Activated gamma-delta T cell treated with anti-CD3 and anti-CD28 coated beads, Interleukin-2, amount 50 U/mL, for 16 hours (primary cell): ENCODE data around the gene ANKRD33.

ENCODE experiments used
- DNase-seq: peaks from one replicate; pipeline ENCODE4 v3.0.0-alpha.2; 2020; ENCODE audit warnings: low read depth

ANKRD33 gene

DNA sequence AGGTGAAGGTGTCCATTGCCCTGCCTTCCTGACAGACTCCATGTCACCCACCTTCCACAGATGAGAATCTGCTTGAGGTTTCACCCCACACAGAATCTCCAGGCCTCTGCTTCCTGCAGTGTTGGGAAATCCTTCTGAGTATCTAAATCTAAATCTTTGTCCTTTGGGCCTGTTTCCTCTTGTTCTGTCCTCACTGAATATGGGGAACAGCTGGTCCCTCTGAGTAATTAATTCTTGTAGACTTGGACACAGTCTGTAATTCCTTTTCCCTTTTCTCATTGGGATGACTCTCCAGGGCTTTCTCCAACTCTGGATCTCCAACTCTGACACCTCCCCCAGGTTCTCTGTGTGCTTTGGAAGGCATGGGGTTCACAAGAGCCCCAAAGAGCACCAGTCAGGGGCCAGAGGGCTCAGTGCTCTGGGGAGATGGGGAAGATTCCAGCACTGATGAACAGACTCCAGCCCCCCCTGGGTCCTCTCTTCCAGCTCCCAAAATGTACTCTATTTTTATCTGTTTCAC is 17.1 kb downstream of the ANKRD33 start:
- no peak for DNase-seq

DNA sequence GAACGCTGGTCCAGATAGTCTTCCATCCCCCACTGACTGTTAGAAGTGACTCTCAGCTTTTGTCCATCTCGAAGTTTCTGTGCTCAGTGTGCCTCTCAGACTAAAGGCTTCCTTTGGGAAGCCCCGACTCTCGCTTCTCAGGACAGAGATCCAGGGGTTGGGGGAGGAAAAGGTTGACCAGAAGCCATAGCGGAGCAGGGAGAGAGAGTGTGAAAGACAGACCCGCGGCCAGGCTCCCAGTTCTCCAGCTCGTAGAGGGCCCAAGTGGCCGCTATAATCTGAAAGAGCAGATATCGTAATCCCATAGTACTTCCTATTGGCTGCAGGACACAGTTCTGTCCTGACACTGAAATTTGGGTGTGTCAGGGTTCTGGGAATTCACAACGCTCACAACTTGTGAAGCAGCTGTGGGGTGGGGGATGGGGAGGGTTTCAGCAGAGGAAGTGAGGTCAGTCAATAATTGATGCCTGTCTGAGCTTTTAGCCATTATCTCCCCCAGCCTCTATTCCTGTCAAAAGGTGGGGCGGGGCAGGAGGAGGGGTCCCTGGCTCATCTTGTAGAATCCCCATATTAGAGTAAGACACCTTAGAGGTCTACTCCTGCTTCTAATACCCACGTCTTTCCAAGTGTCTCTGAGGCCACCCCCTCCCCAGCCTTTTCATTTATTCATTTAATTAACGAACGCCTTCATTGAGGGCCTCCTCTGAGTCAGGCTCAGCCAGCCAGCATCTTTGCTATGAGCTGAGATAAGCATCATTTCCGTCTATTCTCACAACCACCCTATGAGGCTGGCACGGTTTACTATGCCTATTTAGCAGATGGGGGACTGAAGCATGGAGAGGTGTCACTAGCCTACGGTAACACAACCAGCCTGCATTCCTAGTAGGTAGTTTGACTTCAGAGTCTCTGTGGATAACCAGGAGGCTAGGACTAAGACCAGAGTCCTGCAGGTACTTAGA is 17.8 kb downstream of the ANKRD33 start:
- no peak for DNase-seq

DNA sequence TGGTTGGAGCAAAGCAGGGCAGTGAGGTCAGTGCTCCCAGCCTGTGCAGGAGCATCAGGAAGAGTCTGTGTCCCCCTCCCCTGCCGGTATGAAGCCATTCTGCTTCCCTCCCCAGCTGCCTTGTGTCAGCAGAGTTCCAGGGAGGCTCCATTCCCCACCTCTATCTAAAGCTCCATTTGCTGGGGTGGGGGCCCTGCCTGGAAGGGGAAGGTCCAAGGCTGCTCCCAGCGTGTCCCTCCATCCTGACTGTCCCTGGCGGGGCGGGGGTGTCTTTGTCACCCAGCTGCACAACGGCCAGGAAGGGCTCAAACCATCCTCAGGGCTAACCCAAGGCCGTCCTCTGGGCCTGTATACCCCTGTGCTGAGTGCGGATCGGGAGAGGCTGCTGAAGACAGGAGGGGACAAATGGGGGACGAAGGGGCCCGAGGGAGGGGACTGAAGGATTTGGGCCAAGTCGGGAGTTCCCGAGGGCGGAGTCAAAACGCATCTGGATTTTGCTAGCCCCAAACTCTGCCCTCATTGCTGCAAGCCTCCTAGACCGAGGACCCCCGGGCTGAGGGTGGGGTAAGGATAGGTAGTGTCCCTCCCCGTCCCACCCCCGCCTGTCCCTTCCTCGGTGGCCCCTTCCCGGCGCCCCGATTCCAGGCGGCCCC is 18.7 kb downstream of the ANKRD33 start:
- DNase-seq: no peak

DNA sequence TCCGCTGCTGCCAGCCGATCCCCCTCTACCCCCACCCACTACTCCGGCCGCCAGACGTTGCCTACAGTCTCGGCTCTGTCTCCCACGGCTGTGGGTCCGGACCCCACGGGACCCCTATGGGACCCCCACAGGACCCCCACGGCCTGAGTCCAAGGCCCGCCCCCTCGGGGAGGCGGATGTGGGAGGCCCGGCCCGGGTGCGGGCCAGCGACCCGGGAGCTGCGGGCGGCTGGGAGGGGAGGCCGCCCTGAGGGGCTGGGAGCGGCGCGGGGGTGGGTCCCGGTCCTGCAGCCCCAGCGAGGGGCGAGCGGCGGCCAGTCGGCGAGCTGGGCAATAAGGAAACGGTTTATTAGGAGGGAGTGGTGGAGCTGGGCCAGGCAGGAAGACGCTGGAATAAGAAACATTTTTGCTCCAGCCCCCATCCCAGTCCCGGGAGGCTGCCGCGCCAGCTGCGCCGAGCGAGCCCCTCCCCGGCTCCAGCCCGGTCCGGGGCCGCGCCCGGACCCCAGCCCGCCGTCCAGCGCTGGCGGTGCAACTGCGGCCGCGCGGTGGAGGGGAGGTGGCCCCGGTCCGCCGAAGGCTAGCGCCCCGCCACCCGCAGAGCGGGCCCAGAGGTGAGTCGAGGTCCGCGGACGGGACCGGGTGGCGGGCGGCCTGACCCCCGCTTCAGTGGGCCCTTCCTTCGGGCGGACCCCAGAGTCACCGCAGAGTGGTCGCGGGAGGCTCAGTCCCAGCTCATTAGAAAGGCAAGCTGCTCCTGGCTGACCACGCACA is 19.4 kb downstream of the ANKRD33 start, which contains the start of gene ACVRL1:
Gene ACVRL1 (plus strand): TSS at position 422 of the 773 bp plus-strand sequence. CDS start 4,971 bp downstream, outside the sequence.
- DNase-seq: no peak

DNA sequence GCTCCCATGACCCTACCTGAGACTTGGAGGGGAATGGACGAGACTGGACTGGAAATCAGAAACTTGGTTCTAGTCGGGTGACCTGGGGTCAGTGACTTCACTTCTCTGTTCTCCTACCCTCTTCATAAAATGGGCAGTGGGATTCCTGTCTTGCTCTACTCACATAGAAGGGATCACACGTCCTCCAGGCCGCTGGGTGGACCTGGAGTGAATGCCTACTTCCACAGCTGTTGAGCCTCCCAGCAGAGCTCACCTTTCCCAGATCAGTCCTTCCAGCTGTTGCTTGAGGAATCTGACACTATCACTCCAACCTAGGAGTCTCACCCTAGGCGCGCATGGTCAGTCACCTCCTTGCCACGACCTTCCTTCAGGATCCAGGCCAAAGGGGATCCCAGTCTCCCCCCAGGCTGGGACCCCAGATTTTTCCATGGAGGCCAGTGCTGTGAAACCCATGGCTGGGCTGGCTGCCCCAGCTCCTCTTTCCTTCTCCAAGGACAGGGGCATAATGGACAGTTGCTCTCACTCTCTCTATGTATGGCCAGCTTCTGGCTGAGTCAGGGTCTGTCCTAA is 20.0 kb downstream of the ANKRD33 start:
- no peak for DNase-seq

DNA sequence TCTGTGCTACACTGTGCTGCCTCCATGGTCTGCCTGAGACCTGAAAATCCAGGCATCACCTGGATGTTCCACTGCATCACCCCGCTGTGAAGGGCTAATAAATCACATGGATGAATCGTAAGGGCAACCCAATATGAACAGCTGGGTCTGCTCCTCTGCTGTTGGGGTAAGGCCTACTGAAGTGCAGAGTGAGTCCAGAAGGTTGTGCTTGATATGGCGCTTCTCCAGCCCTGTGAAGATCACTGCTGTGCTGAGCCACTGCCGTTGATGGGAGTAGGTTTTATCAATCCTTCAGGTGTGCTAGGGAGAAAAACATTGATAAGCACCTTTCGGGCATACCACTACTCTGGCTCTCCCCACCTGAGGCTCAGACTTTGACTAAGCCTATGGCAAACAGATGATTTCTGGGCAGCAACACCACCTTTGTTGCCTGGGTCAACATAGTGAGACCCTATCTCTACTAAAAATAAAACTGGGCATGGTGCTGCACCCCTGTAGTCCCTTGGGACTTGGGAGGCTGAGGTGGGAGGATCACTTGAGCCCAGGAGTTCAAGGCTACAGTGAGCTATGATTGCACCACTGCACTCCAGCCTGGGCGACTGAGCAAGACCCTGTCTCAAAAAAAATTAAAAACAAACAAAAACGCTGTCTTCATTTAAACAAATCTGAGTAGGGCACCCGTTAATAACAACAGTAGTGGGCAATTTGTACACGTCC is 21.1 kb downstream of the ANKRD33 start:
- DNase-seq: no peak

DNA sequence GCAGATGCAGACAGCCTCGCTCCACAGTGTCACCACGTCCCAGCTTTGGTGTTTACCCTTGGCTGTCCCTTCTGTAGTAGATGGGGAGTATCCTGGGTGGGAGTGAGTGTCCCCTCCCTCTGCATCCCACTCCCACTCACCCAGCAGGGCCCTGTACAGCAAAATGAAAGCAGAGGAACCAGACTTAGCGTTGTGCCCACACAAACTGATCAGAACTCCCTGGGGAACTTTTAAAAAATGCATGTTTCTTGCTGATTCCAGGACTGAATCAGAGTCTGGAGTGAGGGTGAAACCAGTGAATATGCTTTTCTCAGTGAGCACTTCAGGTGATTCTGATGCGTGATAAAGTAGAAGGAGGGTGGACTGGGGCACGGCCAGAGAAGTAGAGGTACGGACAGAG is 22.3 kb downstream of the ANKRD33 start:
- DNase-seq: no peak

DNA sequence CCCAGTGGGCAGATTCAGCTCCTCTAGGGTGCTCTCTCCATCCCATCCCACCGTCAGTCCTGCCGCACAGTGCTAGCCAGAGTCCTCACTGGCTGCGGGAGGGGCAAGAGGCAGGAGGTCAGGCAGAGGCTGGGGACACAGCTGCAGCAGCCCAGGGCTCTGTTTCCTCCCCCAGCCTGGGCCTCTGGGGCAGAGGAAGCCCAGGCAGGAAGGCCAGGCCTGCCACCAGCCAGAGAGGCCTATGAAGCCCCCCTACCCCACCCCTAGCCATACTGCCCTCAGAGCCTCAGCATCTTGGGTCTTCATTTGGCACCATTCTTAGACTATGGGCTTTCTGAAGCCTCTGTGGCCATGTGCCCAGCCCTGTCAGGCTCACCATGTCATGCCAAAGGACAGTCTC is 22.8 kb downstream of the ANKRD33 start:
- no peak for DNase-seq

DNA sequence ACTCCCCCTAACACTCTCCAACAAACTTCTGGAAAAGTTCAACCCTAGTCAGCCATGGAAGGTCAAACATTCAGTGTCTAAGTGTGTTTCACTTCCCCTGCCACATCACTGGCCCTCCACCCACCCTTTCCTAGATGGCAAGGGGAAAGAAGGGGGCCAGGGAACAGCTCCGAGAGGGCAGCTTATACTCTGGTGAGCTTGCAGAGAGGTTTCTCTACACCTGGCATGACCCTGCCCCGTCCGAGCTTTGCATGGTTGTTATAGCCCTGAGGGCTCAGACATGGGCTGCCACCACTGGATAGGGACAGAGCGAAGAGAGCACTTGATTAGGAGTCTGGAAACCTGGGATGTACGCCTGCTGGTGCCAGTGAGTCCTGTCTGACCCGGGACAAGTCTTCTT is 23.4 kb downstream of the ANKRD33 start:
- no peak for DNase-seq

DNA sequence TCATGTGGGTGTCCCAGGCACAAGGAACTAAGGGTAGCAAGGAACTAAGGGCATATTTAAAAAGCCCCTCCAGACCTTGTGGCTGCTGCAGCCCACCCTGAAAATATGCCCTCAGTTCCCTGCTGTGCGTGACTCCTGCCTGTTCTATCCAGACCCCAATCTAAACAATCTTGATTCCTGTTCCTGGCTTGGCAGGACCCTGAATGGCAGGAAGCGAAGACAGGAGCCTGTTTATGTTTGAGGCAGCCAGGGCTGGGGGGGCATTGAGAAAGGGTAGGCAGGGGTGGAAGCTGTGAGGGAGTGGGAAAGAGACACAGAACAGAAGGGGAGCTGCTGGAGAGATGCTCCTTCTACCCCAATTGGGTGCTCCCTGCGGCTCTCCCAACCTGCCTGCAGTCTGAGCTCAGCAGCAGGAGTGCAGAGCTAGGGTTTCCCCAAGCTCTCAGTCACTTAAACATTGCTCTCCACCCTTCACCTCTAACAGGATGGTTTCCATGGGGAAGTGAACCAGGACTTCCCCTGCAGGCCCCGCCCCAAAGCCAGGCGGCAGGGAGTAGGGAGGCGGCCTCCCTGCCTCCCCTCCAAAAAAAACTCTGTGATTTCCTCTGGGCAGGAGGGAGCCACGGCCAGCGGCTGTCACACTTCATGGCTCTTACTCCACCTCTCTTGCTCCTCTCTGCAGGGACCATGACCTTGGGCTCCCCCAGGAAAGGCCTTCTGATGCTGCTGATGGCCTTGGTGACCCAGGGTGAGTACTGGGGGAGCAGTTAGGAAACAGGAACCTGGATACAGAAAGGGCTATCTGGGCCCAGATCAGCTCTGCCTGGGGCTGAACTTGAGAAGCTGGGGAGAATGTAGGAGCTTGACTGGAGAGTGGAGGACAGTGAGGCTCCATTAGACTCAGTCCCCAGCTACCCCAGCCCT is 24.1 kb downstream of the ANKRD33 start:
- DNase-seq: no peak

DNA sequence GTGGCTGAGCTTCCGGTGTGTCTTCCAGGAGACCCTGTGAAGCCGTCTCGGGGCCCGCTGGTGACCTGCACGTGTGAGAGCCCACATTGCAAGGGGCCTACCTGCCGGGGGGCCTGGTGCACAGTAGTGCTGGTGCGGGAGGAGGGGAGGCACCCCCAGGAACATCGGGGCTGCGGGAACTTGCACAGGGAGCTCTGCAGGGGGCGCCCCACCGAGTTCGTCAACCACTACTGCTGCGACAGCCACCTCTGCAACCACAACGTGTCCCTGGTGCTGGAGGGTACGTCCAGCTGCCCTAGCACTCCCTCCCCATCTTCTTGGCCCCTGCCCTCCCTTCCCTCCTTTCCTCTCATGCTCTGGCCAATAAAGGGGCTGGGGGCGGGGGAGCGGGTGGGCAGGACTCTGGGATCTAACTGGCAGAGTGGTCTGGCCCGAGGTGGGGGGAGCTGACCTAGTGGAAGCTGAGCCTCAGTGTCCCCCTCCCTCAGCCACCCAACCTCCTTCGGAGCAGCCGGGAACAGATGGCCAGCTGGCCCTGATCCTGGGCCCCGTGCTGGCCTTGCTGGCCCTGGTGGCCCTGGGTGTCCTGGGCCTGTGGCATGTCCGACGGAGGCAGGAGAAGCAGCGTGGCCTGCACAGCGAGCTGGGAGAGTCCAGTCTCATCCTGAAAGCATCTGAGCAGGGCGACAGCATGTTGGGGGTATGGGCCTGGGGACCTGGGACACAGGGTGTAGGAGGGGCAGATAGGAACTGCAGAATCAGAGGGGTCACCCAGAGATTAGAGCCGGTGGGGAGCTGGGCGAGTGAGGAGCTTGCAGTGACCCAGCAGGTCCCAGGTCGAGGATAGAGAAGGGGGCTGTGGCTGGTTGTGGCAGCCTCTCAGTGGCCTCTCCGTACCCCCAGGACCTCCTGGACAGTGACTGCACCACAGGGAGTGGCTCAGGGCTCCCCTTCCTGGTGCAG is 25.4 kb downstream of the ANKRD33 start:
- DNase-seq: no peak

DNA sequence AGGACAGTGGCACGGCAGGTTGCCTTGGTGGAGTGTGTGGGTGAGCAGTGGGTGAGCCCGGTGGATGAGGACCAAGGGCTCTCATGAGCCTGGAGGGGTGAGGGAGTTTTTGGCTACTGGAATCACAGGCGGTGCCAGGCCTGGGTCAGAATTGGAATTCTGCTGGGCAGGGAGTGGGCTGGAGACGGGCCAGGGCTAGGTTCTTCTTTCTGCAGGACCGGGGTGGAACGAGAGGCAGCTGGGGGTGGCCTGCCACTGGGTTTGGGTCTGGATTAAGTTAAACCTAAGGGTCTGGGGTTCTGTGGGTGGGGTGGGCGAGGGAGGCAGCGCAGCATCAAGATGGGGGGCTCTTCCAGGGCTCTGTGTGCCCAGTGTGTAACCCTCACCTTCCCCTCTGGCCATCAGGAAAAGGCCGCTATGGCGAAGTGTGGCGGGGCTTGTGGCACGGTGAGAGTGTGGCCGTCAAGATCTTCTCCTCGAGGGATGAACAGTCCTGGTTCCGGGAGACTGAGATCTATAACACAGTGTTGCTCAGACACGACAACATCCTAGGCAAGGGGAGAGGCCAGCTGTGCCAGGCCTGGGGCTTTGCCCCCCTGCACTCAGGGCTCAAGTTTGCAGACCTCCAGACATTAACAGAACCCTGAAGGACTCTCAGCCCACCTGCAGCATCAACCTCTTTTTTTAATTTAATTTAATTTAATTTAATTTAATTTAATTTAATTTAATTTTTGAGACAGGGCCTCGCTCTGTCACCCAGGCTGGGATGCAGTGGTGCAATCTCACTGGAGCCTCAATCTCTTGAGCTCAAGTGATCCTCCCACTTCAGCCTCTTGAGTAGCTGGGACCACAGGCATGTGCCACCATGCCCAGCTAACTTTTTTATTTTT is 26.4 kb downstream of the ANKRD33 start:
- DNase-seq: no peak

DNA sequence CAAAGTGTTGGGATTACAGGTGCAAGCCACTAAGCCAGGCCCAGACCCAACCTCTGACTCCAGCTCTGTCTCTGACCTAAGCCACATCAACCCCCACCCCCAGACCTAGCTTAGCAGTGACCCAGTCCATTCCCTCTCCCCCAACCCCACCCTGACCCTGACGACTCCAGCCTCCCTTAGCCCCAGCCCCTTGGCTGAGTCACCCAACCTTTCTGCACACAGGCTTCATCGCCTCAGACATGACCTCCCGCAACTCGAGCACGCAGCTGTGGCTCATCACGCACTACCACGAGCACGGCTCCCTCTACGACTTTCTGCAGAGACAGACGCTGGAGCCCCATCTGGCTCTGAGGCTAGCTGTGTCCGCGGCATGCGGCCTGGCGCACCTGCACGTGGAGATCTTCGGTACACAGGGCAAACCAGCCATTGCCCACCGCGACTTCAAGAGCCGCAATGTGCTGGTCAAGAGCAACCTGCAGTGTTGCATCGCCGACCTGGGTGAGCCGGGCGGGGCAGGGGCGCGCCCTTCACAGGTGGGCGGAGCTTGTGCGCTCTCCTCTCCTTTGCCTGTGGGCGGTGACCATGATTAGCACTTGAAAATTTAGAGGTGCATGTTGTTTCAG is 27.2 kb downstream of the ANKRD33 start:
- DNase-seq: no peak

DNA sequence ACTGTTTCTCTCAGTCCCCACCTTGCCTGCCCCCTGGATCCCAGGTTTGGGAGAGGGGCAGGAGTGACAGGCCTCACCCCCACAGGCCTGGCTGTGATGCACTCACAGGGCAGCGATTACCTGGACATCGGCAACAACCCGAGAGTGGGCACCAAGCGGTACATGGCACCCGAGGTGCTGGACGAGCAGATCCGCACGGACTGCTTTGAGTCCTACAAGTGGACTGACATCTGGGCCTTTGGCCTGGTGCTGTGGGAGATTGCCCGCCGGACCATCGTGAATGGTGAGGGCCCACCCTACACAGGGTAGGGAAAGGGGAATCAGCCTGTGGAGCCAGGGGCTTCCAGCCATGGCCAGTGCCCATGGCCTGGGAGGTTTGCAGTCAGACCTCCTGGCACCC is 28.0 kb downstream of the ANKRD33 start:
- DNase-seq: no peak

DNA sequence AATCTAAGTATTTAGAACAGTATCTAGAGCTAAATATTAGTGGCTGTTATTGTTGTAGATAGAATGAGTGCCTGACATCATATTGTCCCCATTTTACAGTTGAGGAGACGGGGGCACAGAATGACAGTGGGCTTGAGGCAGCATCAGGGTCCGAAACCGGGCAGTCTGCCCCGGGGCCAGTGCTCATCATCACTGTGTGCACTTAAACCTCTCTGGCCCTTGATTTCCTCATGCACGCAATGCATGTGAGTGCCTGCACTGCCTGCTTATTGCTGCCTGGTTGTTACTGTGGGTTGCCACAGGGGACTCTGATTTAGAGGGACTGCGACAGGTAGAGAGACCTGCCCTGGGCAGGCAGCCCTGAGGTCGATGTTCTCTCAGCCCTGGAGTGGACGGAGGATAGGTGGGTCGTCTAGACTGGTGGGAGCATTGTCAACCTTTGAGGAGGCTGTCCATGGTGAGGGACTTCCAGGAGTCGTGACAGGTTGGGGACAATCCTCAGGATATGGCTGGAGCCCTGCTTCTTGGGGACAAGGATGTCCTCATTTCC is 29.2 kb downstream of the ANKRD33 start:
- no peak for DNase-seq

DNA sequence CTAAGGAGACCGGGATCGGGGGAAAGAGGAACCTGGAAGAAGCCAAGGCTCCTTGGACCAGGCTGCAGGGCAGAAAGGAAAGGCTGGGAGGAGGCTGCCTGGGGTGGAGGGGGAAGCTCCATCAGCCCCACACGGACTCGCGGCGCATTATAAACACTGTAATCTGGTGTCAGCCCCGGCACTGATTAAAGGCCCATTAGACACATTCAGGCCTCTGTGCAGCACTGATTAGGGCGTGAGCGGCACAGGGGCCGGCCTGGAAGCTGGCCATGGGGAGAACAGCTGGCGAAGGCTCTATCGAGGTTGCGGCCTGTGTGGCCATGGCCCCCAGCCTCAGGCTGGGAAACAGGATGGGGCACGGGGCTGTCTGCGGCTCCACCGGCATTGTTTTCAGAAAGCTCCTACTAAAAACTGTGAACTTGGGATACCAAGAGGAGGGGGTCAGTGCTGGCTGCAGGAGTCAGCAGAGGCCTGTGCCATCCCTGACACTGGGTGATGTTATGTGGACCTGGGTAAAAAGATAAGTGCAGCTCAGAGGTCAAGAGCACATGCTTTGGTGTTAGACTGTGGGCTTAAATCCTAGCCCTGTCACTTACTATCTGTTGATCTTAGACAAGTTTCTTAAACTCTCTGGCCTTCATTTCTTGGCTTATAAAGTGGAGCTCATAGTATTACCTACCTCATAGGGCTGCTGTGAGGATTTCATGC is 30.0 kb downstream of the ANKRD33 start:
- DNase-seq: no peak

DNA sequence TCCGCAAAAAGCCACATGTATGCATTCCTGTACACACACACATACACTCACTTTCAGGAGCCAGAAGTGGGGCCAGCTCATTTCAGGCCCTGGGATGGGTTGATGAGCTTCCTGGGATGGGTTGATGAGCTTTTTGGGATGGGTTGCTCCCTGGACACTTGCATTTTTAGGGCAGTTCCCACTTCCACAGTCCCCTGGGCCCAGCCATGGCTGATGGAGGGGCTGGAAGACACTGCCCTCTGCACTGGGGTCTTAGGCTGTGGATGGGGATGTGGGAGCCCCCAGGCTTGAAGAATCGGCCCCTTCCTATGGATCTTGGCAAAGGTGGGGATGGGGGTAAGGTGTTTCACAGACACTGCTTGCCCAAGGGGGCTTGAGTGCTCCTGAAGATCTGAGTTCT is 32.1 kb downstream of the ANKRD33 start:
- DNase-seq: no peak
